CD4-positive, alpha-beta T cell treated with Interleukin-1 beta for 1 hour (primary cell): ENCODE measurements around the gene SLC23A2.
"Not testable (repeated sequence)": the region's sequence is repeated elsewhere in the genome, so short reads cannot be mapped to it uniquely, and the experiment has no call there.

Experiments used
- DNase-seq, 2 donors: peaks; one replicate each; pipeline ENCODE4 v3.0.0-alpha.2; 2020 to 2022

SLC23A2 gene

DNA sequence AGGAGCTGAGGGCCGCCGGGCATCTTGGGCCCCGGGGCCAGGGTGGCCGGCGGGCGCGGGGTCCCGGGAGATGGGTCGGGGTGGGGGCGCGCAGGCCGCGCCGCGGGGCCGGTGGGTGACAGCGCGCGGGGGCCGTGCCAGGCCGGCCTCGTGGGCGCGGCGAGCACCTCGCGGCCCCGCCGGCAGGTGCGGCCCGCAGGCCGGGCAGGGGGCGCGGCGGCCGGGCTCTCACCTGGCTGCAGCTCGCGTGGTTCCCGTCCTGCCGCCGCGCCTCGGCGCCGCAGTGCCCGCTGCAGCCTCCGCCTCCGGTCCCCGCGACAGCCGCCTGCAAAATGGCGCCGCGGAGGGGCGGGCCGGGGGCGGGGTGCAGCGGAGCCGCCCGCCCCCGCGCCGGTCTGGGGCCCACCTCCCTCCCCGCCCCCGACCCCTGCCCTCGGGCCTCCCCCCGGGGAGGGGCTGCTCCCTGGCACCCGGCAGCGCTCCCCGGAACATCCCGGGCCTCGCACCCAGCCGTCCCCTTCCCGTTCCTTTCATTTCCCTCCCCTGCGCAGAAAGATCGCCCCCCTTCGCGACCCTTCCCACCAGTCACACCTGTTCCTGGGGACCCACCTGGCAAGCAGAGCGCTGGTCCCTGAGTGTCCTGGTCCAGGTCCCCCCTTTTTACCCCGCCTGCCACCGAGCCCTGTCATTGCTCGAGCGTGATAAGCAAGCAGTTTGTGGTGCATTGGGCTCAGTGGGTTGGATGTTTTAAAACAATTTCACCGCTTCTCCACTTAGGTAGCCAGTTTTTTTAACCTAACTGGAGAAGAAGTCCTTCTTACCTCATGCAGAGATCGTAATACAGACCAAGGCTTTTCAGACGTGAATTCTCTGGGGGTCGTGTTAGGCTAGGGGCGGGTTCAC lies at the start of gene SLC23A2:
SLC23A2 (minus strand) TSS at position 337 of the 903 bp plus-strand sequence. CDS start 68,948 bp downstream, outside the sequence.
- DNase-seq, result peak; percentile 59 to 64

DNA sequence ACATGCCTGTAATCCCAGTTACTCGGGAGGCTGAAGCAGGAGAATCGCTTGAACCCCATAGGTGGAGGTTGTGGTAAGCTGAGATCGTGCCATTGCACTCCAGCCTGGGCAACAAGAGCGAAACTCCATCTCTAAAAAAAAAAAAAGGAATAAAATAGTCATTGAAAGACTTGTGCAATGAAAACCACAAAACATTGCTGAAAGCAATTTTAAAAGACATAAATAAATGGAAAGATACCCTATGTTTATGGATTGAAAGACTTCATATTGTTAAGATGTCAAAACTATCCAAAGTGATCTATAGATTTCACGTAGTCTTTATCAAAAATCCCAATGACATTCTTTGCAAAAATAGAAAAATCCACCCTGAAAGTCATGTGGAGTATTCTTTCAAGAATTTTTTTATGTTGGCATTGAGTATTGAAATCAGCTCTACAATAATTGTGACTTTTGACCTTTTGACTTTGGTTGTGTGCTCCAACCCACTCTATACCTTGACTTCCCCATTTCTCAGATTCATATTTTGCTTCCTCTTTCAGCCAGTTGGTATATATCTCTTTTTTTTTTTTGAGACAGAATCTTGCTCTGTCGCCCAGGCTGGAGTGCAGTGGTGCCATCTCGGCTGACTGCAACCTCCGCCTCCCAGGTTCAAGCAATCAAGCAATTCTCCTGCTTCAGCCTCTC lies 45.5 kb upstream of the SLC23A2 start:
- no peak for DNase-seq

DNA sequence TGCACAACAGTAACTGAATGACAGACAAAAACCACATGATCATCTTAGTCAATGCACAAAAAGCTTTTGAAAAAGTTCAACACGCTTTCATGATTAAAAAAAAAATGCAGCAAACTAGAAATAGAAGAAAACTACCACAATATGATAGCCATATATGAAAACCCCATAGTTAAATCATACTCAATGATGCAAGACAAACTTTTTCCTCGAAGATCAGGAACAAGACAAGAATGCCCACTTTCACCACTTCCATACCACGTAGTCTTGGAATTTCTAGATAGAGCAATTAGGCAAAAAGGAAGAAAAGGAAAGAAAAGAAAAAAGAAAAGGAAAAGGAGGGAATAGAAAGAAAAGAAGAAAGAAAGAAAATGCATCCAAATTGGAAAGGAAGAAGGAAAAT lies 44.6 kb upstream of the SLC23A2 start:
- no peak for DNase-seq

DNA sequence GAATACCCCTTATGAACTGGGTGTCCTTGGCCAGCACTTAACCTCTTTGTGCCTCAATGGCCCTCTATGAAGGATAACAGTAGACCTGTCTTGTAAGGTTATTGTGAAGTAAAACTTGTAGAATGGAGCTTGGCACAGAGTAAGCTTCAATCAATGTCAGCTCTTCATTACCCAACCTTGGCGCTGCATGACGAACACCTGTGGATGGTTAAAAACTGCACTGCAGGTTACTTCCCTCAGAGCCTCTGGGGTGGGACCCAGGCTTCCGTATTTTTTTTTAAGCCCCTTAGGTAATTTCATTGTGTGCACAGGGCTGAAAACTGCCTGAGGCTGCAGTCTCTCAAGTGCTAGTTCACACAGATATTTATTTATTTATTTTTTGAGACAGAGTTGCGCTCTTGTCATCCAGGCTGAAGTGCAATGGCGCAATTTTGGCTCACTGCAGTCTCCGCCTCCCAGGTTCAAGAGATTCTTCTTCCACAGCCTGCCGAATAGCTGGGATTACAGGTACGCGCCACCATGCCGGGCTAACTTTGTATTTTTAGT lies 42.8 kb upstream of the SLC23A2 start:
- DNase-seq, result no peak

DNA sequence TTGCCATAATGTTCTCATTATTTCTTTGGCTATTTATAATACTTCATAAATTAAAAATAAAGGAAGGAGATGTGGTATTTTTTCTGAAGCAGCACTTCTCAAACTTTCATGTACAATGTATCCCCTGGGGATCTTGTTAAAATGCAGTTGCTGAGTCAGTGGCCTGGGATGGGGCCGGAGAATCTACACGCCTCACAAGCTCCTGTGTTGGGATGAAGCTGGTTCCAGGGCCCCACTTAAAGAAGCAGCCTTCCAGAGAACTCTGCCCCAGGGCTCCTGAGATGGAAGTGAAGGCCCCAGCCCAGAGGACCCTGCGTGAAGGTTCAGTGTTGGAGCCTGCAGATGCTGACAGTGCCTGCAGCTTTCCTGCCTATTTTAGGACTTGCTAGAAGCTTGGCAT lies 40.1 kb upstream of the SLC23A2 start:
- DNase-seq, result no peak

DNA sequence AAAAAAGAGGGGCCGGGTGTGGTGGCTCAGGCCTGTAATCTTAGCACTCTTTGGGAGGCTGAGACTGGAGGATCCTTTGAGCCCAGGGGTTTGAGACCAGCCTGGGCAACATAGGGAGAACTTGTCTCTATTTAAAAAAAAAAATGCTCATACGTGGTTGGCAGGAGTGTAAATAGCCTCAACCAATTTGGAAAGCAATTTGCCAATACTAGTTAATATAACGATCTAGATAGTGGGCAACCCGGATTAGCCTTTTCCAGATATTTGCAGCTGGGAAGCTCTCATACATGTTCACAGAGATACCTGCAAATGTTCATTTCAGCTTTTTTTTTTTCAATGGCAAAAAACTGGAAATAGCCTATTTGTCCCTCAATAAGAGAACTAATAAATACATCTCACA lies 39.0 kb upstream of the SLC23A2 start:
- DNase-seq, result no peak

DNA sequence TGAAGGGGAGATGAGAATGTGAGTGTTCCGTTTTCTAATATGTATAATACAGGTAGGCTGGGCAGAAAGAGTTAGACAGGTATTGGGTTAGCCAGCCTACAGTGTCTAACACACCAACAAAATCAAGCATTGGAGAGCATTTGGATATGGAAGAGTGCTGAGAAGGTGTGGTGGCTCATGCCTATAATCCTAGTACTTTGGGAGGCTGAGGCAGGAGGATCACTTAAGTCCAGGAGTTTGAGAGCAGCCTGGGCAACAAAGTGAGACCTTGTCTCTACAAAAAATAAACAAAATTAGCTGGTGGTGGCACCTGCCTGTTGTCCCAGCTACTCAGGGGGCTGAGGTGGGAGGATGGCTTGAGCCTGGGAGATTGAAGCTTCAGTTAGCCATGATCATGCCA lies 38.6 kb upstream of the SLC23A2 start:
- no peak for DNase-seq

DNA sequence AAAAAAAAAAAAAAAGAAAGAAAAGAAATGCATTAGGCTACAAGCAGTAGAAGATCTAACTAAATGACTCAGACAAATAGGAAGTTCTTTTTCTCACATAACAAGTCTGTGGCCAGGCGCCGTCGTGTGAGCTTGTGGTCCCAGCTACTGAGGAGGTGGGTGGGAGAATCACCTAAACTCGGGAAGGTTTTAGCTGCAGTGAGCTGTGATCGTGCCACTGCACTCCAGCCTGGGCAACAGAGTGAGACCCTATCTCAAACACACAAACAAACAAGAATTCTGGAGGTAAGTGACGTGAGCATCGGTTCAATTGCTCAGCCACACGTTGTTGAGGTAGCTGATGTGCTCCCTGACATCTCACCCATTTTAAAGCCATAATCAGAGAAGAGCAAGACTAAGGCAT lies 37.9 kb upstream of the SLC23A2 start:
- peak; percentile 41 to 50 for DNase-seq

DNA sequence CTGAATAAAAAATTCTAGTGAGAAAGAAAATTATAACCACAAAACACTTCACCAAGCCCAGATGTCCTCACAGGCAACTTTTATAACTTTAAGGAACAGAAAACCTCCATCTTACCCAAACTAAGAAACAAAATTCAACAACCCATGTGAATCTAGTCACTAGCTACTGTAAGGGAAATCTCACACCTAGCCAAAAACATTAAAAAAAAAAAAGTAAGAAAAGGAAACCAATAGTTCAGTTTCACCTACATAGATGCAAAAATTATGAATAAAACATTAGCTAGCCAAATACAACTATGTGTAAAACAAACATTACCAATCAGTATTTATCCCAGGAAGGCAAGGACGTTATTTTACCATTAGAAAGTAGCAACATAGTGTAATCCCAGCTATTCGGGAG lies 35.5 kb upstream of the SLC23A2 start:
- no peak for DNase-seq

DNA sequence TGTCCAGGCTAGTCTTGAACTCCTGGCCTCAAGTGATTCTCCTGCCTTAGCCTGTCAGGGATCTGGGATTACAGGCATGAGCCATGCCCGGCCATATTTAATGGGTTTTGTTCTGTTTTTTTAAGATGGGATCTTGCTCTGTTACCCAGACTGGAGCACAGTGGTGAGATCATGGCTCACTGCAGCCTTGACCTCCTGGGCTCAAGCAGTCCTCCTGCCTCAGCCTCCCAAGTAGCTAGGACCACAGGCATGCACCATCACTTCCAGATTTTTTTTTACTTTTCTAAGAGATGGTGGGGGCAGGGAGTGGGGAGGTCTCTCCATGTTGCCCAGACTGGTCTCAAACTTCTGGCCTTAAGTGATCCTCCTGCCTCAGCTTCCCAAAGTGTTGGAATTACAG lies 34.2 kb upstream of the SLC23A2 start:
- not testable (repeated sequence) for DNase-seq

DNA sequence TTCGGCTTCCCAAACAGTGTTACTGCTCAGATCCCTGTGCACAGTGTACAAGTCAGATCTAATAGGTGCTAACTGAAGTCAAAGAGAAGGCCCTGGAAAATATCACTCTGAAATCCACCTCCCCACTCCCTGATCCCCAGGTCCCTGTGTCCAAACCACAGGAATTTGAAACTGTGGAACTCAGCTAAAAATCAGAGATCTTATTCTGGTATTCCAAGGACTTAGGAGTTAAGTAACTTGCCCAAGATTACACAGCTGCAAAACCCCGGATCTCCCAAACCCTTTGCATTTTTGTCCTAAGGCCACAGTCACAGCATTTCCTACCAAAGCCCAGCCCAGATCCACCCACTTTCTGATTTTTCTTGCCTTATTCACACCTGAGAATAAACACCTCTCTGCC lies 32.3 kb upstream of the SLC23A2 start:
- DNase-seq, result no peak

DNA sequence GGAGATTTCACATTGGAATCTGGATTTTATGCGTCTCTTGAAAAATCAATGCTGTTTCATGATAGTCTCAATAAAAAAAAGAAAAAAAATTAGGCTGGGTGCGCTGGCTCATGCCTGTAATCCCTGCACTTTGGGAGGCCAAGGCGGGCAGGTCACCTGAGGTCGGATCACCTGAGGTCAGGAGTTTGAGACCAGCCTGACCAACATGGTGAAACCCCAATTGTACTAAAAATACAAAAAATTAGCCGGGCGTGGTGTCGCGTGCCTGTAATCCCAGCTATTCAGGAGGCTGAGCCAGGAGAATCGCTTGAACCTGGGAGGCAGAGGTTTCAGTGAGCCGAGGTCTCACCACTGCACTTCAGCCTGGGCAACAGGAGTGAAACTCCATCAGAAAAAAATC lies 30.4 kb upstream of the SLC23A2 start:
- not testable (repeated sequence) for DNase-seq

DNA sequence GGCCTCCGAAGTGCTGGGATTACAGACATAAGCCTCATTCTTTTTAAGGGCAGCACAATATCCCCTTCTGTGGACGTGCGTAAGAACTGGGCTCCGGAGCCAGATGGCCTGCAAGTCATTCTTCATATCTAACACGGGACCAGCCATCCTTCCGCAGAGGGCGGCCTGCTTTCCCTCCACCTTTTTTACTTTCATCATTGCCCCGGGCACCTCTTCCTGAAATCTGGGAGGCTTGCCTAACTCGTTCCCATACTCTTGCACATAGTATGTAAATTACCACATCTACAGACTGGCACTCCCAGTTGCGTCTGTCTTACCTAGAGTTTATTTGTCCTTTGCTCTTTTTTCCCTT lies 29.9 kb upstream of the SLC23A2 start:
- DNase-seq, result no peak

DNA sequence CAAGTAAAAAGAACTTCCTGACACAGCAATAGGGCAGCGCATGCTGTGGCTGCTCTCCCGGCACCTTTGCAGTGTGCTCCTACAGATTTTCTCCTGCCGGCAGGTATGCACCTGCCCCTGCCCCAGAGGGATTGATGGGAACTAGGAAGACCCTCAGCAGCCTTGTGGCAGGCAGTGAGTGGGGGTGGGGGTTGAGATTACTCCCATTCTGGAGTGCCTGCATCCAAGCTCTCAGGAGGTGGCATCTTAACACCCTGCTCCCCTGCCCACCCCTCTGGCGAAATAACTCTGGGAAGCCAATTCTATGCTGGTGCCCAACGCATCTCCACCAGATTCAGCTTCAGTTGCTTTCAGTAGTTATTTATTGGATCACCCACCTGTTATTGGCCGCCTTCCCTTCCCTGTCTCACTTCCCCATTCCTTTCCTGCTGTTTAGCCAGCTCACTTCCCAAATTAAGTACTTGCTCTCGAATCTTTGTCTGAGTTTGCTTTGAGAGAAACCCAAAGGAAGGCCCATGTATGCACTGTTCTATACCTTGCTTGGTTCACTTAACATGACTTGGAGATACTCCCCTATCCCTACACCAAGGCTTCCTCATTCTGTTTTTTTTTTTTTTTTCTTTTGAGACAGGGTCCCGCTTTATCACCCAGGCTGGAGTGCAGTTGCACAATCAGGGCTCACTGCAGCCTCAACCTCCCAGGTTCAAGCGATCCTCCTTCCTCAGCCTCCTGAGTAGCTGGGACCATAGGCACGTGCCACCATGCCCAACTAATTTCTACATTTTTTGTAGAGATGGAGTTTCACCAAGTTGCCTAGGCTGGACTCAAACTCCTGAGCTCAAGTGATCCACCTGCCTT lies 29.3 kb upstream of the SLC23A2 start:
- no peak for DNase-seq

DNA sequence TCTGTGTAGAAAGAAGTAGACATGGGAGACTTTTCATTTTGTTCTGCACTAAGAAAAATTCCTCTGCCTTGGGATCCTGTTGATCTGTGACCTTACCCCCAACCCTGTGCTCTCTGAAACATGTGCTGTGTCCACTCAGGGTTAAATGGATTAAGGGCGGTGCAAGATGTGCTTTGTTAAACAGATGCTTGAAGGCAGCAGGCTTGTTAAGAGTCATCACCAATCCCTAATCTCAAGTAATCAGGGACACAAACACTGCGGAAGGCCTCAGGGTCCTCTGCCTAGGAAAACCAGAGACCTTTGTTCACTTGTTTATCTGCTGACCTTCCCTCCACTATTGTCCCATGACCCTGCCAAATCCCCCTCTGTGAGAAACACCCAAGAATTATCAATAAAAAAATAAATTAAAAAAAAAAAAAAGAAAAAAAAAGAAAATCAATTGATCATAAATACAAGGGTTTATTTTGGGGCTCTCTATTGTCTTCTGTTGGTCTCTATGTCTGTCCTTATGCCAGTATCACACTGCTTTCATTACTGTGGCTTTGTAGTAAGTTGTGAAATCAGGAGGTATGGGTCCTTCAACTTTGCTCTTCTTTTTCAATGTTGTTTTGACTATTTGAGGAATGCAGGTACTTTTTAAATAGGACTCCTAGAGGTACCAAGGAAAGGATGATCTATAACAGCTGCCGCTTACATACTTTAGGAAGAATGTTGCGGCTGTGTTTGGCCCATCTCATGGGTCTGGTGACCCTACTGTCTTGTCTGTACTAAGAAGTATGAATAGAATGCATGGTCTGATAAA lies 27.1 kb upstream of the SLC23A2 start:
- DNase-seq, result not testable (repeated sequence)

DNA sequence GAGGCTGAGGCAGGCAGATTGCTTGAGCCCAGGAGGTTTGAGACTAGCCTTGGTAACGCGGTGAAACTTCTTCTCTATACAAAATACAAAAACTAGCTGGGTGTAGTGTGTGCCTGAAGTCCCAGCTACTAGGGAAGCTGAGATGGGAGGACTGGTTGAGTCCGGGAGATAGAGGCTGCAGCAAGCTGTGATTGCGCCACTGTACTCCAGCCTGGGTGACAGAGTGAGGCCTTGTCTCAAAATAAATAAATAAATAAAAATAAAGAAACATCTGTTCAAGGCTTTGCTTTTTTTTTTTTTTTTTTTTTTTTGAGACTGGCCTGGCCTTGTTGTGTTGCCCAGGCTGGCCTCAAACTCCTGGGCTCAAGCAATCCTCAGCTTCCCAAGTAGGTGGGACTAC lies 23.7 kb upstream of the SLC23A2 start:
- no peak for DNase-seq

DNA sequence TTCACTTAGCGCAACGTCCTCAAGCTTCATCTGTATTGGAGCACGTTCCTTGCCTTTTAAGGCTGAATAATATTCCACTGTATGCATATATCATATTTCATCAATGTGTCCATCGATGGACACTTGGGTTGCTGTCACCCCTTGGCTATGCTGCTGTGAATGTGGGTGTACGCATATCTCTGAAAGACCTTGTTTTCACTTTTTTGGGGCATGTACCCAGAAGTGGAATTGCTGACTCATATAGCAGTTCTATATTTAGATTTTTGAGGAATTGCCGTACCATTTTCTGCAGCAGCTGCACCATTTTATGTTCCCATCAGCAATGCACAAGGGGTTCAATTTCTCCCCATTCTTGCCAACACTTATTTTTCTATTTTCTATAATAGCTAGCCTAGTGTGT lies 22.8 kb upstream of the SLC23A2 start:
- no peak for DNase-seq

DNA sequence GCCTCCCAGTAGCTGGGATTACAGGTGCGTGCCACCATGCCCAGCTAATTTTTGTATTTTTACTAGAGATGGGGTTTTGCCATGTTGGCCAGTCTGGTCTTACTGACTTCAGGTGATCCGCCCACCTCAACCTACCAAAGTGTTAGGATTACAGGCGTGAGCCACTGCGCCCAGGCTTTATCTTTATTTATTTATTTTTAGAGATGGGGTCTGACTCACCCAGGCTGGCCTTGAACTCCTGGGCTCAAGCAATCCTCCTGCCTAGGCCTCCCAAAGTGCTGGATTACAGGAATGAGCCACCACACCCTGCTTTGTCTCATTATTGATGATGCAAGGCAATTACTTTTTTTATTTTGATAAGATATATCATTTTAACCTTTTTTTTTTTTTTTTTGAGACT lies 21.9 kb upstream of the SLC23A2 start:
- DNase-seq, result not testable (repeated sequence)

DNA sequence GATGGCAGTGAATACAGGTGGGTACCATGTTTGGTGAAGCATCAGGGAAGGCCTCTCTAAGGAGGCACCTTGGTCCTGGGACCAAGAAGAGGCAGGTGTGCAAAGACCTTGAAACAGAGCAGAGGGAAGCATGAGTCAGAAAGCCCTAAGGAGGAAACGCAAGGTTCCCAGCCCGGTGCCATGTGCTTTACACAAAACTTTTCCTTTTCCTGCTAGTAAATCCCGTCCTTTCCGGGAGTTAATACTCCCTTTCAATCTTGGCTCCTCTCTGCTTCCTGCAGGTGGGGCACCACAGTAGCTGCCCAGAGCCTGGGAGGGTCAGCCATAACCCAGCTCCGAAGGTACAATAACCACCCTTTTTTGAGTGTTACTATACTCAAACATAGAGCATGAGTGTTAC lies 19.4 kb upstream of the SLC23A2 start:
- no peak for DNase-seq

DNA sequence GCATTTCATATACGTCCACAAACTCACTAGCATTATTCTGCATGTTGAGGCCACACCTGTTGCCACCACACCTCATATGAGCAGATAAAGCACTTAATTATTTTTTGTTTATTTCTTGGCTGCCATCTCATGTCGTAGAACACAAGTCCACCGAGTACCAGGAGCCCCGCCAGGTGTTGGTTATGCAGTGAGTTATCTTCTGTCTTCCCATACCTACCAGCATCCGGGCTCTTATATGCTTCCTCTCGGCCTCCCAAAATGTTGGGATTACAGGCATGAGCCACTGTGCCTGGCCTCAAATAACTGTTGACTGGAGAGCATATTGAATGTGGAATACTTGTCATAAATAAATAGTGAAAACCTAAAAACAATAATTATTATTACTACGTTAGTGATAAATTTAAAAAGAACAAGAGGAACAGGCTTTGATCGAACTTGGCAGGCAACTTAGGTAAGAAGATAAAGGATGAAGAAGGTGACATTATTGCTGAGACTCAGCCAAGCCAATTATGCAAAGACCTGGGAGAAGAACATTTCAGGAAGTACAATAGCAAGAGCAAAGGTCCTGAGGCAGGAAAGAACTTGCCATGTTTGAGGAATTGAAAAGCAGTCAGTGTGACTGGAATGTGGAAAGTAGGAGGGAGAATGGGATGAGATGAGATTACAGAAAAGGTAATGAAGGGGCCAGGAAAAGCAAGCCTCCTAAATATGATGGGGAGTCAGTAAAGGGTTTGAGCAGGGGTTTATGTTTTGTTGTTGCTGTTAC lies 12.6 kb upstream of the SLC23A2 start:
- DNase-seq, result no peak

DNA sequence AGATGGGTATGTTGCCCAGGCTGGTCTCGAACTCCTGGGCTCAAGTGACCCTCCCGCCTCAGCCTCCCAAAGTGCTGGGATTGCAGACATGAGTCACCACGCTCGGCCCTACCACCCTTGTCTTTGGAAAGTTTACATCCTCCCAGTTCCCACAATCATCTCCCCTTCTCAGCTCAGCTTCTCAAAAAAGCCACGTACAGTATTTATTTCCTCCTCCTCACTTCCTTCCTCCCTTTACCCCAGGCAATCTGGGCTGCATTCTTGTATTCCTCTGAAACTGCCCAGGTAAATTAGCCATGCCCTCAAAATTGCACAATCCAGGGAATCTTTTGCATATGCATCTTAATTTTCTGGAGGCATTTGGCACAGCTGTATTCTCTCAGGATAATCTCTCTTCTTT lies 7.4 kb upstream of the SLC23A2 start:
- peak in 1 of 2 donors; percentile 15 for DNase-seq
